HG03280 (cell line): ENCODE results near the gene WDFY3.

Source experiments
- ATAC-seq: cut with Tn5 transposase; IDR thresholded peaks from one replicate; pipeline ENCODE4 v1.9.1; 2021; ENCODE audit warnings: mild to moderate bottlenecking, moderate library complexity; ENCODE audit not compliant: unreplicated experiment

WDFY3 gene

GRCh38 chr4:84634961-84635360 lies 331.5 kb downstream of the WDFY3 start:
- no peak for ATAC-seq

- ATAC-seq: no peak
Measured at GRCh38 chr4:84632092-84632491, 334.4 kb downstream of the WDFY3 start.

GRCh38 chr4:84631573-84631972 lies 334.9 kb downstream of the WDFY3 start:
- ATAC-seq: no peak

- ATAC-seq: no peak
Measured at GRCh38 chr4:84626673-84627072, 339.8 kb downstream of the WDFY3 start.

- ATAC-seq: no peak
Measured at GRCh38 chr4:84623661-84624060, 342.8 kb downstream of the WDFY3 start.

- ATAC-seq: no peak
Measured at GRCh38 chr4:84622959-84623358, 343.5 kb downstream of the WDFY3 start.
